Hepatocyte (in vitro differentiated cells): Measurements from ENCODE around the gene PLPP4. TPM values are rescaled to one million over a fixed set of nuclear protein-coding genes. Genes with fewer than 3 reads are reported as not detected.
A peak's percentile ranks its signal among the peaks of the same experiment; 100 is the strongest.

ENCODE experiments used
- DNase-seq: peaks from one replicate; pipeline ENCODE4 v3.0.0-alpha.2; 2016; ENCODE audit warnings: low spot score
- H2AFZ ChIP-seq: fragments of 200-600 bp; sonication (generic); 2 replicates; pipeline ENCODE4 v1.6.0; 2016; ENCODE audit warnings: antibody characterized with exemption, mild to moderate bottlenecking
- H3K27ac ChIP-seq: fragments of 200-600 bp; sonication (generic); 2 replicates; pipeline ENCODE4 v1.5.1; 2016; ENCODE audit warnings: mild to moderate bottlenecking
- H3K27me3 ChIP-seq: fragments of 200-600 bp; sonication (generic); 2 replicates; pipeline ENCODE4 v1.6.1; 2016
- H3K36me3 ChIP-seq: fragments of 200-600 bp; sonication (generic); replicated peaks from 2 replicates; pipeline ENCODE4 v1.5.1; 2016; ENCODE audit warnings: low read depth; ENCODE audit not compliant: insufficient read depth
- H3K4me1 ChIP-seq: fragments of 200-600 bp; sonication (generic); 2 replicates; pipeline ENCODE4 v1.5.1; 2016; ENCODE audit warnings: mild to moderate bottlenecking, moderate library complexity; ENCODE audit not compliant: insufficient read depth
- H3K4me2 ChIP-seq: fragments of 200-600 bp; sonication (generic); 2 replicates; pipeline ENCODE4 v1.6.0; 2016
- H3K4me3 ChIP-seq: fragments of 200-600 bp; sonication (generic); 2 replicates; pipeline ENCODE4 v1.5.1; 2016; ENCODE audit warnings: mild to moderate bottlenecking
- H3K79me2 ChIP-seq: fragments of 200-600 bp; sonication (generic); 2 replicates; pipeline ENCODE4 v1.6.0; 2017; ENCODE audit warnings: mild to moderate bottlenecking
- H3K9me2 ChIP-seq: fragments of 200-600 bp; sonication (generic); replicated peaks from 2 replicates; pipeline ENCODE4 v1.6.0; 2017; ENCODE audit warnings: mild to moderate bottlenecking; ENCODE audit not compliant: insufficient read depth
- H3K9me3 ChIP-seq: fragments of 200-600 bp; sonication (generic); 2 replicates; pipeline ENCODE4 v1.5.1; 2016; ENCODE audit warnings: low read depth, mild to moderate bottlenecking
- H4K20me1 ChIP-seq: fragments of 200-600 bp; sonication (generic); 2 replicates; pipeline ENCODE4 v1.6.0; 2016; ENCODE audit warnings: mild to moderate bottlenecking; ENCODE audit not compliant: insufficient read depth, poor library complexity, severe bottlenecking
- EZH2 ChIP-seq: fragments of 200-600 bp; sonication (generic); IDR thresholded peaks from 2 replicates; pipeline ENCODE4 v1.6.1; 2016; ENCODE audit warnings: antibody characterized with exemption, mild to moderate bottlenecking, borderline replicate concordance
- EZH2phosphoT487 ChIP-seq: fragments of 200-600 bp; sonication (generic); IDR thresholded peaks from one replicate; pipeline ENCODE4 v1.6.1; 2018; ENCODE audit warnings: antibody characterized with exemption, mild to moderate bottlenecking, low read depth, moderate library complexity; ENCODE audit not compliant: unreplicated experiment, severe bottlenecking
- WGBS: methylation state at CpG from one replicate; pipeline ENCODE4 v1.1.6; 2016; ENCODE audit warnings: low lambda C conversion rate; ENCODE audit errors: missing lambda C conversion rate; 5-methylcytosine and 5-hydroxymethylcytosine counted together
- polyA plus RNA-seq: library from polyadenylated mRNA; unstranded; fragments of >200 nt; fragmentation: Nextera tagmentation; extraction: Ambion mirVana; gene quantifications from 2 replicates; pipeline ENCODE4 v1.2.1, GENCODE V29; 2016
- total RNA-seq: library from RNA; depleted of rRNA; stranded (reverse); fragments of >200 nt; gene quantifications from 2 replicates; pipeline ENCODE4 v1.2.3, GENCODE V29; 2014
- TF ChIP-seq, protein P1 (sequence below): fragments of 200-600 bp; sonication (generic); IDR thresholded peaks from 2 replicates; pipeline ENCODE4 v1.5.1; 2016; ENCODE audit warnings: antibody characterized with exemption, mild to moderate bottlenecking; ENCODE audit not compliant: poor library complexity

The PLPP4 gene
- total and polyA plus RNA-seq, 2 experiments from 2014 or later, result 3.4 to 10.8 TPM

DNA sequence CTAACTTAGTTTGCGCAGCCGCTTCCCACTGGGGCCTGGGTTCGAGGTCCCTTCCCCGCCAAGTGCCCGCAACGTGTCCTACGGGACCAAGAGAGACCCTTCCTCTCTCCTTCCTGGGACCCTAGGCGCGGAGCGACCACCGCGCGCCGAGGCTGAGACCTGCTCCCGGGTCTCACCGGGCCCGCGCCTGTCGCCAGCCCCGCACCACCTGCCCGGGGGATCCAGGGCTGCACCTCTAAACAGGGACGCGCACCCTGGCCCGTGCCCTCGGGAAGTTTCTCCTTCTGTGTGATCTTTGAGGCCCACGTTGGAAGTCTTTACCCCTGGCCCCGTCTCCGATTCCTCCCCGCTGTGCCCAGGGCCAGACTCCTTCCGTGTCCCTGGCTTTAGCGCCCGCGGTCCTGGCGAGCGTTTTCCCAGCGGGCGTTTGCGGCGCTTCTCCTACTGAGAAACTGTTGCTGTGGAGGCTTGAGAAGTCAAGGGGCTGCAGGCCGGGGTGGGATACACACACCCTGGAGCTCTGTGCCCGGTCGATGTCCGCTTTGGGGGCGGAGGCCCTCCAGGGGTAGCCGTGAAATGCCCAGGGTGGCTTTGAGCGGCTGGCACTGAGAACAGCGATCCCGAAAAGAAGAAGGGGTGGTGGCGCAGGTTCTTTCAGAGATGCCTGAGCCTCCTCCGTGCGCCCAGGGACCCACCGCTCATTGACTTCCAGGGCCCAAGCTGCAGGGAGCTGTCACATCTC, 575 bp downstream of the PLPP4 start:
- 24% methylated on average over 48 of the region's 52 CpGs for WGBS
- H3K4me2 ChIP-seq, result peak overlapping the region; percentile 97

DNA sequence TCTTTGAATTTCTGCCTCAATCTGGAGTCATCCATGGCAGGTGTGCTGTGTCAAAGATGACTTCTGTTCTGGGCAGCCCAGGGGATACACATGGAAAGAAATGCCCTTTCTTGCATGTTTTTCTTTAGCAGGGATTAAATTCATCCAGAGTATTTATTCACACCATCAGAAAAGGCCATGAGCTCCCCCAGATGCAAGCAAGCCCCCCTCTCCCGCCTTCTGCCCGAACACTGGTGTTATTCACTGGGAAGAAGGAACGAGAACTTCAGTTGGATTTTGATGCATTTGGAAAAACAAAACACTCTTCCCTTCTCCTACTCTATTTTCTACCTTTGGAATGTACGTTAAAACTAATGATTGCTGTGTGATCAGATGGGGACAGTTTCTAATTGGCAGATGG, 1.4 kb downstream of the PLPP4 start:
- TF ChIP-seq, protein P1, sequence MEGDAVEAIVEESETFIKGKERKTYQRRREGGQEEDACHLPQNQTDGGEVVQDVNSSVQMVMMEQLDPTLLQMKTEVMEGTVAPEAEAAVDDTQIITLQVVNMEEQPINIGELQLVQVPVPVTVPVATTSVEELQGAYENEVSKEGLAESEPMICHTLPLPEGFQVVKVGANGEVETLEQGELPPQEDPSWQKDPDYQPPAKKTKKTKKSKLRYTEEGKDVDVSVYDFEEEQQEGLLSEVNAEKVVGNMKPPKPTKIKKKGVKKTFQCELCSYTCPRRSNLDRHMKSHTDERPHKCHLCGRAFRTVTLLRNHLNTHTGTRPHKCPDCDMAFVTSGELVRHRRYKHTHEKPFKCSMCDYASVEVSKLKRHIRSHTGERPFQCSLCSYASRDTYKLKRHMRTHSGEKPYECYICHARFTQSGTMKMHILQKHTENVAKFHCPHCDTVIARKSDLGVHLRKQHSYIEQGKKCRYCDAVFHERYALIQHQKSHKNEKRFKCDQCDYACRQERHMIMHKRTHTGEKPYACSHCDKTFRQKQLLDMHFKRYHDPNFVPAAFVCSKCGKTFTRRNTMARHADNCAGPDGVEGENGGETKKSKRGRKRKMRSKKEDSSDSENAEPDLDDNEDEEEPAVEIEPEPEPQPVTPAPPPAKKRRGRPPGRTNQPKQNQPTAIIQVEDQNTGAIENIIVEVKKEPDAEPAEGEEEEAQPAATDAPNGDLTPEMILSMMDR, result no peak
- TF ChIP-seq EZH2phosphoT487, result no peak
- TF ChIP-seq EZH2, result no peak
- H3K27me3 ChIP-seq, result peaks cover 71% of the 10 kb centered on the region
- DNase-seq, result no peak
- H2AFZ ChIP-seq, result no peak overlapping the region
- H3K36me3 ChIP-seq, result no peaks in the 10 kb centered on the region
- peak overlapping the region; percentile 97 for H3K4me2 ChIP-seq
- no peaks in the 10 kb centered on the region for H3K9me3 ChIP-seq
- no peak overlapping the region for H3K27ac ChIP-seq
- H3K9me2 ChIP-seq, result no peaks in the 10 kb centered on the region
- H4K20me1 ChIP-seq, result no peaks in the 10 kb centered on the region
- H3K4me1 ChIP-seq, result peaks cover 7% of the 10 kb centered on the region
- 81% methylated on average over 4 of the region's 4 CpGs for WGBS
- no peaks in the 10 kb centered on the region for H3K79me2 ChIP-seq
- no peak overlapping the region for H3K4me3 ChIP-seq

More for the DNA sequence above, 575 bp downstream of the PLPP4 start:
- no peaks in the 10 kb centered on the region for H3K79me2 ChIP-seq
- H3K27me3 ChIP-seq, result peaks cover 71% of the 10 kb centered on the region
- peak overlapping the region; percentile 36 for H3K4me3 ChIP-seq
- peaks cover 7% of the 10 kb centered on the region for H3K4me1 ChIP-seq
- H4K20me1 ChIP-seq, result no peaks in the 10 kb centered on the region
- H2AFZ ChIP-seq, result peak overlapping the region; percentile 63
- DNase-seq, result no peak
- TF ChIP-seq EZH2phosphoT487 (peak; percentile 41), EZH2 (no peak)
- H3K36me3 ChIP-seq, result no peaks in the 10 kb centered on the region
- no peaks in the 10 kb centered on the region for H3K9me2 ChIP-seq
- no peak overlapping the region for H3K27ac ChIP-seq
- H3K9me3 ChIP-seq, result no peaks in the 10 kb centered on the region

- 35% methylated on average over 5 of the region's 5 CpGs for WGBS
- H3K79me2 ChIP-seq, result no peaks in the 10 kb centered on the region
- peaks cover 7% of the 10 kb centered on the region for H3K4me1 ChIP-seq
Observed at GRCh38 chr10:120459185-120459584, 2.2 kb downstream of the PLPP4 start.

GRCh38 chr10:120460186-120460585, 3.2 kb downstream of the PLPP4 start:
- Histone ChIP-seq H4K20me1 (no peaks in the 10 kb centered on the region), H3K79me2 (no peaks in the 10 kb centered on the region), H3K9me2 (no peaks in the 10 kb centered on the region), H3K4me1 (peaks cover 7% of the 10 kb centered on the region), H3K27me3 (peaks cover 55% of the 10 kb centered on the region), H2AFZ (no peak overlapping the region), H3K27ac (no peak overlapping the region), H3K9me3 (no peaks in the 10 kb centered on the region), H3K4me3 (no peak overlapping the region), H3K4me2 (no peak overlapping the region), H3K36me3 (no peaks in the 10 kb centered on the region)
- WGBS, result 54% methylated on average over 1 of the region's 1 CpG
- TF ChIP-seq EZH2 (no peak), EZH2phosphoT487 (no peak)
- TF ChIP-seq, protein P1, result no peak
- no peak for DNase-seq

More at GRCh38 chr10:120459185-120459584, 2.2 kb downstream of the PLPP4 start:
- Histone ChIP-seq H4K20me1 (no peaks in the 10 kb centered on the region), H3K9me3 (no peaks in the 10 kb centered on the region), H3K27me3 (peaks cover 64% of the 10 kb centered on the region), H3K36me3 (no peaks in the 10 kb centered on the region), H3K27ac (no peak overlapping the region), H3K9me2 (no peaks in the 10 kb centered on the region), H3K4me3 (no peak overlapping the region), H3K4me2 (no peak overlapping the region), H2AFZ (no peak overlapping the region)
- no peak for DNase-seq
- TF ChIP-seq, protein P1, result no peak
- TF ChIP-seq EZH2 (peak; percentile 29), EZH2phosphoT487 (no peak)
